OCI-LY3 (cell line): ENCODE measurements around the gene TJP1.

Source experiments
- EZH2phosphoT487 ChIP-seq: fragments of 200-600 bp; shearing (Covaris generic); IDR thresholded peaks from 2 replicates; pipeline ENCODE4 v1.6.1; 2018; ENCODE audit warnings: antibody characterized with exemption, mixed run types, low read depth
- TF ChIP-seq, protein P1 (sequence below): fragments of 200-600, 300-600 bp; sonication (generic); IDR thresholded peaks from 2 replicates; pipeline ENCODE4 v1.5.1; 2014; ENCODE audit warnings: antibody characterized with exemption, low read length, low read depth

DNA sequence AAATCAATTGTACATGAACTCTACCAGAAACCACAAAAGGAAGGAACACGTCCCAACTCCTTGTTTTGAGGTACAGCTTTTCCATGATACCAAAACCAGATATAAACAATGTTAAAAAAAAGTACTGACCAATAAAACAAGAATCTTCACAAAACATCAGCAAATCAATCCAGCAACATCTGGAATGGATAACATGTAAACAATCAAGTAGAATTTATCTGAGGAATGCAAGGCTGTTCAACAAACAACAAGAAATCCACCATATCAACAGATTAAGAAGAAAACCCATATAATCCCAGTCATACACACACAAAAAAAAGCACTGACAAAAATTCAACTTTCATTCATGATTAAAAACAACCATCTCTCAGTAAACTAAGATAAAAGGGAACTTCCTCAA, 26.7 kb downstream of the TJP1 start:
- TF ChIP-seq EZH2phosphoT487, result no peak
- TF ChIP-seq, protein P1, sequence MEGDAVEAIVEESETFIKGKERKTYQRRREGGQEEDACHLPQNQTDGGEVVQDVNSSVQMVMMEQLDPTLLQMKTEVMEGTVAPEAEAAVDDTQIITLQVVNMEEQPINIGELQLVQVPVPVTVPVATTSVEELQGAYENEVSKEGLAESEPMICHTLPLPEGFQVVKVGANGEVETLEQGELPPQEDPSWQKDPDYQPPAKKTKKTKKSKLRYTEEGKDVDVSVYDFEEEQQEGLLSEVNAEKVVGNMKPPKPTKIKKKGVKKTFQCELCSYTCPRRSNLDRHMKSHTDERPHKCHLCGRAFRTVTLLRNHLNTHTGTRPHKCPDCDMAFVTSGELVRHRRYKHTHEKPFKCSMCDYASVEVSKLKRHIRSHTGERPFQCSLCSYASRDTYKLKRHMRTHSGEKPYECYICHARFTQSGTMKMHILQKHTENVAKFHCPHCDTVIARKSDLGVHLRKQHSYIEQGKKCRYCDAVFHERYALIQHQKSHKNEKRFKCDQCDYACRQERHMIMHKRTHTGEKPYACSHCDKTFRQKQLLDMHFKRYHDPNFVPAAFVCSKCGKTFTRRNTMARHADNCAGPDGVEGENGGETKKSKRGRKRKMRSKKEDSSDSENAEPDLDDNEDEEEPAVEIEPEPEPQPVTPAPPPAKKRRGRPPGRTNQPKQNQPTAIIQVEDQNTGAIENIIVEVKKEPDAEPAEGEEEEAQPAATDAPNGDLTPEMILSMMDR, result no peak
